ENCODE measurements around the gene MPC2. TPM values are rescaled to one million over a fixed set of nuclear protein-coding genes. Genes with fewer than 3 reads are reported as not detected.

MPC2 gene
- total RNA-seq, 1 experiment from 2014 or later, result 32.9 TPM

- Histone ChIP-seq H3K27me3 (ENCODE audit: insufficient read depth, low read length) (no peaks in the 10 kb centered on the region), H4K8ac (replicated peaks; ENCODE audit: insufficient read length, low read depth, low read length) (no peak overlapping the region), H3K18ac (ENCODE audit: insufficient read length, low read depth, low read length) (no peak overlapping the region), H3K9ac (ENCODE audit: extremely low read depth, insufficient read length, low read length) (no peak overlapping the region), H4K20me1 (ENCODE audit: control insufficient read depth, insufficient read depth, insufficient read length) (no peaks in the 10 kb centered on the region), H2AK5ac (ENCODE audit: insufficient read length, low read length) (no peak overlapping the region), H3K56ac (ENCODE audit: insufficient read length, low read depth, low read length) (no peak overlapping the region), H2AFZ (ENCODE audit: low read length) (no peak overlapping the region), H3K4me1 (ENCODE audit: insufficient read depth, low read length) (no peaks in the 10 kb centered on the region), H3T11ph (ENCODE audit: low read length) (no peak overlapping the region), H3K27ac (ENCODE audit: insufficient read length, low read depth, low read length) (no peak overlapping the region), H3K4ac (ENCODE audit: low read depth, low read length) (no peak overlapping the region), H2BK12ac (ENCODE audit: insufficient read length, low read depth, low read length) (no peak overlapping the region), H3K23me2 (ENCODE audit: insufficient read length, low read depth, low read length, poor library complexity, severe bottlenecking) (no peaks in the 10 kb centered on the region), H2BK120ac (ENCODE audit: low read depth, low read length, poor library complexity, severe bottlenecking) (no peak overlapping the region), H3K79me2 (ENCODE audit: insufficient read depth, low read length) (no peaks in the 10 kb centered on the region), H4K5ac (ENCODE audit: insufficient read length, low read depth, low read length) (no peak overlapping the region), H2BK15ac (ENCODE audit: low read depth, low read length) (no peak overlapping the region), H4K91ac (ENCODE audit: insufficient read length, low read depth, low read length) (no peak overlapping the region), H3K9me3 (ENCODE audit: control insufficient read depth, low read depth, low read length) (no peaks in the 10 kb centered on the region), H2BK5ac (ENCODE audit: insufficient read length, low read length) (no peak overlapping the region), H3K23ac (ENCODE audit: insufficient read length, low read depth, low read length) (no peak overlapping the region), H2BK20ac (ENCODE audit: low read depth, low read length, poor library complexity, severe bottlenecking) (no peak overlapping the region), H3K79me1 (ENCODE audit: insufficient read depth, low read depth, low read length, poor library complexity, severe bottlenecking) (no peaks in the 10 kb centered on the region), H3K4me2 (ENCODE audit: insufficient read depth, insufficient read length, low read length) (no peak overlapping the region), H3K14ac (ENCODE audit: insufficient read depth, low read length) (no peak overlapping the region)
- Mint-ChIP-seq H3K4me3 (no peak overlapping the region), H3K4me1 (no peaks in the 10 kb centered on the region), H3K9me3 (peaks cover 3 to 9% of the 10 kb centered on the region in 2 experiments; a peak in 4 of 5 replicates), H3K27ac (no peak overlapping the region), H3K36me3 (ENCODE audit: insufficient read depth in 1 of 3, low read depth in 3 of 3) (no peaks in the 10 kb centered on the region), H3K27me3 (ENCODE audit: low read depth) (no peaks in the 10 kb centered on the region)
- WGBS (ENCODE audit: extremely low coverage, insufficient read length, low lambda C conversion rate), result no CpG with 5 or more reads among the region's 3 CpGs
- DNase-seq, result no peak
- no peak for TF ChIP-seq CTCF (conservative IDR thresholded peaks at IDR 0.05)
These were observed 55.1 kb downstream of the MPC2 start for GRCh38 chr1:167881786-167882185.

Measured in H9 (cell line).